ENCODE measurements around the gene MYH16.
"Not testable (repeated sequence)": the region's sequence is repeated elsewhere in the genome, so short reads cannot be mapped to it uniquely, and the experiment has no call there.

MYH16 gene

GRCh38 chr7:99272476-99273045, at the start of gene MYH16:
MYH16 (plus strand) TSS chr7:99272839.
- DNase-seq, result no peak

- DNase-seq, result not testable (repeated sequence)
Observed at GRCh38 chr7:99224263-99224898, 48.3 kb upstream of the MYH16 start.

GRCh38 chr7:99224899-99225265, 47.8 kb upstream of the MYH16 start:
- no peak for DNase-seq

- no peak for DNase-seq
Observed at GRCh38 chr7:99229234-99229633, 43.4 kb upstream of the MYH16 start.

- no peak for DNase-seq
Observed at GRCh38 chr7:99232082-99232770, 40.4 kb upstream of the MYH16 start.

GRCh38 chr7:99232955-99233354, 39.7 kb upstream of the MYH16 start:
- DNase-seq, result not testable (repeated sequence)

DNA sequence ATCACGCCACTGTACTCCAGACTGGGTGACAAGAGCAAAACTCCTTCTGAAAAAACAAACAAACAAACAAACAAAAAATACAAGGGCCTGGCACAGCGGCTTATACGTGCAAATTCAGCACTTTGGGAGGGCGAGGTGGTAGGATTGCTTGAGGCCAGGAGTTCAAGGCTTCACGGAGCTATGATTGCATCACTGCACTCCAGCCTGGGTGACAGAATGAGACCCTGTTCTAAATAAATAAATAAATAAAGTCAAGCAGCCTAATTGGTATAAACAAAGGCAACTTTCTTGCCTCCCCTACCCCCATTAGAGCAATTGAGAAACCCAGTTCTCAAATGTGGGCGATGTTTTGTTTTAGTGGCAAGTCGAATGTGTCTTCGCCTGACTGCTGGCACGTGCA, 38.5 kb upstream of the MYH16 start:
- no peak for DNase-seq

GRCh38 chr7:99235925-99236324, 36.7 kb upstream of the MYH16 start:
- no peak for DNase-seq

DNA sequence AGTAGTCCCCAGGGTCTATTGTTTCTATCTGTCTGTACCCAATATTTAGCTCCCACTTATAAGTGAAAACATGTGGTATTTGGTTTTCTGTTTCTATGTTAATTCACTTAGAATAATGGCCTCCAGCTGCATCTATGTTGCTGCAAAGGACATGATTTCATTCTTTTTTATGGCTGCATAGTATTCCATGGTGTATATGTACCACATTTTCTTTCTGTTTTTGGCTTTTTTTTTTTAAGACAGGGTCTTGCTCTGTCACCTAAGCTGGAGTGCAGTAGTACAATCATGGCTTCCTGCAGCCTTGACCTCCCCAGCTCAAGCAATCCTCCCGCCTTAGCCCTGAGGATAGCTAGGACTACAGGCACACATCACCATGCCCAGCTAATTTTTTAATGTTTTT, 34.8 kb upstream of the MYH16 start:
- not testable (repeated sequence) for DNase-seq

DNA sequence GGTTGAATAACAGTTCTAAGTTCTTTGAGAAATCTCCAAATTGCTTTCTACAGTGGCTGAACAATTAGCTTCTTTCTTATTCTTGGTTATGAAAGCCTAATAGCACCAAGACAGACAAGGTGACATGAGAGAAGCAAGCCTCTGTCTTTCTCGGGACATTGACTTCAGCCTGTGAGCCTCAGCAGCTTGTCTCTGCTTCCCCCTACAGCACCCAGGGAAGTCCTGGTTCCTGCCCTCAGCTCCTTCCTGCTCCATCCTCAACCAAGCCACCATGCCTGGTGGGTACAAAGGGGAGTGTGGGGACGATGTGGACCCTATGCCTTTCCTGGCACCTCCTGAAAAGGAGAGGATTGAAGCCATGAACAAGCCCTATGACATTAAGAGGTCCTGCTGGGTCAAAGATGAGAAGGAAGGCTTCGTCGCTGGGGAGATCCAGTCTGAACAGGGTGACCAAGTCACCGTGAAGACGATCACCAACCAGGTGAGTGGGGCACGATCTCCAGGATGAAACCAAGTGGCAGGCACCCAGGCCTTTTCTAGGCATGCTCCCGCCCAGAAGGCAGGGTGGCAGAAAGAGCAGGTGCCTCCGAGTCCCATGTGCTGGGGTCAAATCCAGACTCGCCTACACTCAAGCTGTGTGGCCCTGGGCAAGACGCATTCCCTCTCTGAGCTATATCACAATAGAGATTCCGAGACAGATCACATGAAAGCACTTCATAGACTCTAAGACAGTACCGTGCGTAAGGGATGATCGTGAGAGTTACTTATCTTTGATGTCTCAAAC, 33.9 kb upstream of the MYH16 start:
- no peak for DNase-seq

- no peak for DNase-seq
Observed at GRCh38 chr7:99242682-99243081, 30.0 kb upstream of the MYH16 start.

- no peak for DNase-seq
Observed at GRCh38 chr7:99243751-99244337, 28.8 kb upstream of the MYH16 start.

GRCh38 chr7:99244939-99245338, 27.7 kb upstream of the MYH16 start:
- DNase-seq, result no peak

DNA sequence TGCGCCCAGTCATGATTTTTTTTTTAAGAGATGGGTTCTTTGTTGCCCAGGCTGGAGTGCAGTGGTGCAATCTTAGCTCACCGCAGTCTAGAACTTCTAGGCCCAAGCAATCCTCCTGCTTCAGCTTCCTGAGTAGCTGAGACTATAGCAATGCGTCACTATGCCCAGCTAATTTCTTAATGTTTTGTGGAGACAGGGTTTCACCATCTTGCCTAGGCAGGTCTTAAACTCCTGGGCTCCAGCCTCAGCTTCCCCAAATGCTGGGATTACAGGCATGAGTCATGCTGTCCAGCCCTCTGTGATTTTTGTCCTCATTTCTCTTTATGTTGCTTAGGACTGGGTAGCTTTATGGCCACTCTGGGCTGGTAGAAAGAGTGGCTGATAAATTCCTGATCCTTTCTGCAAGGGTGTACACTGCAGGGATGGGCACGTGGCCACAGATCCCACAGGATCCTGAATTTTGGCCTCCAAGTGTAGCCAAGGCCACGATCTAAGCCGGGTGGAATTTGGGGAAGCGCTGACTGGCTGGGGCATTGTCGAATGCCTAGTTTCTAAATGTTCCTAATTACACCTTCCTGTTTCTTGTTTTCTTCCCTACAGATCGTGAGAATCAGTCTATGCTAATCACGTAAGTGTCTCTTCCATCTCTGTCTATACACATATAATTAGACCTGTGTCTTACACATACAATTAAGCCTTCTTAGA, 24.1 kb upstream of the MYH16 start:
- DNase-seq, result no peak

- no peak for DNase-seq
Observed at GRCh38 chr7:99249985-99250575, 22.6 kb upstream of the MYH16 start.

DNA sequence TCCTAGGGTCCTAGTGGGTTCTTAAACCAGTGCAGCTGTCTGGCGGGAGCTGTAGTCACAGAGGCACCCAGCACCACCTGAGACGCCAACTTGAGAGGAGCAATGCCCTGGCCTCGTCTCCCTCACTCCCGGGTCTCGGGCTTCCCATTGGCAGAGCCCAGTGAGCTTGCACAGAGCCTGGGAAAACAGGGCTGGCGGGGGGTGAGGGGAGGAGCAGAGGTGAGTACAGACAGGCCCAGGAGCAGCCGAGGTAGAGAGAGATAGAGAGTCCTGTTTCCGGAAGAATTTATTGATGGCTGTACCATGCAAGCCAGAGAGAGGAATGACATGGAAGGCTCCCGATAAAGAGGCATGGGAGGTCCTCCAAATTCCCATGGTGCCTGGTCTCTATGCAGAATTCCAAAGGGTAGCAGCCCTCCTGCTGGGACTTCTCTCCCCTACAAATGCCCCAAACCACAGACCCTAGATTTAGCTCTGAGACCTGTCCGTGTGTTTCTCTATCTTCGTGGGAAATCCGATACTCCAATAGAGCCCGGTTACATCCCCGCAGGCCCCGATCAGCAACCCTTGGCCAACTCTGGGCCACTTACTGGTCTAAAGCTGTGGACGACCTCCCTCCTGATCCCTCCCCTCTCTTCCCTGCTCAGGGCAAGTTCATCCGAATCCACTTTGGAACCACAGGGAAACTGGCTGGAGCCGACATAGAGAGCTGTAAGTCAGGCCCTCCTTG, 20.3 kb upstream of the MYH16 start:
- no peak for DNase-seq

GRCh38 chr7:99253369-99253768, 19.3 kb upstream of the MYH16 start:
- DNase-seq, result no peak

DNA sequence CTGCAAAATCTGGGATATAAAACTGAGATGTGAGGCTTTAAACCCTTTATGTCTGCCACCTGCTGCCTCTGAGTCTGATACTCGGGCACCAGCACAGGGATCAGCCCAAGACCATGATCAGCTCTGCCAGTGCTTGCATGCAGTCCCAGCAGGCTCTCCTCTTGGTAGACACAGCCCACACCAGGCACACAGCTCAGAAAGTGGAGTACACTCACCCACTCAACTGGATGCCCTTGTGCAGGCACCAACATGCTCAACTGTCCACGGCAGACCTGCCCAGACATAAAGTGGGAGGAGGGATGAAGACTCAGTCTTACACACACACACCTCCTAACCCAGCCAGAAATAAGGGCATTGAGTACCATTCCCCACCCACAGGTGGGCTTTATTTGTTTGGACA, 18.2 kb upstream of the MYH16 start:
- no peak for DNase-seq

DNA sequence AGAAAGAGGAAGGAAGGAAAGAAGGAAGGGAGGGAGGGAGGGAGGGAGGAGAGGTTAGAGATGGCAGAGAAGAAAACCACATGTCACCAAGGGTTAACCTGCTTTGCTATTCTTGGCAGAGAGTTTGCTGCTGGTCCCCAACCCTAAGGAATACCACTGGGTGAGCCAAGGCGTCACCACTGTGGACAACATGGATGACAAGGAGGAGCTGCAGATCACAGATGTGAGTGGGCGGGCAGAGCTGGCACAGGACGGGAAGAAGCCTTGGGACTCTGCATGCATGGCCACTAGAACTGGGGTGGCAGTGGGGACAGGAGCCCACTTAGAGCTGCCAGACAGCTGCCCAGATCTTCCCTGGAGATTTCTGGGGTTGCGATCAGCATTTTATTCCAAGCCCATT, 17.2 kb upstream of the MYH16 start:
- DNase-seq, result no peak

GRCh38 chr7:99257065-99257464, 15.6 kb upstream of the MYH16 start:
- DNase-seq, result no peak

DNA sequence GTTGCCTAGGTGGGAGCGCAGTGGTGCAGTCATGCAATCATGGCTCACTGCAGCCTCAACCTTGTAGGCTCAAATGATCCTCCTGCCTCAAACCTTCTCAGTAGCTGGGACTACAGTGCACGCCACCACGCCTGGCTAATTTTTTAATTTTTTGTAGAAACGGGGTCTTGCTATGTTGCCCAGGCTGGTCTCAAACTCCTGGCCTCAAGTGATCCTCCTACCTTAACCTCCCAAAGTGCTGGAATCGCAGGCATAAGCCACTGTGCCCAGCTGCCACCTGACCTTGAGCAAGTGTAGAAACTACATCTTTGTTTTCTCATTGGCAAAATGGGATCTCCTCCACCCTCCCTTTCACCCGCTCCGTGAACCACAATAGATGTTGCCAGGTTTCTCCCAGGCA, 15.0 kb upstream of the MYH16 start:
- DNase-seq, result no peak

- no peak for DNase-seq
Observed at GRCh38 chr7:99258501-99258900, 14.1 kb upstream of the MYH16 start.

Measured in NCI-H1417 (cell line).